HCT116 (cell line): ENCODE results near the gene SLC22A4. TPM values are rescaled to one million over a fixed set of nuclear protein-coding genes. Genes with fewer than 3 reads are reported as not detected.

Experiments
- ATAC-seq: fragments of 200-7000 bp; cut with Tn5 transposase; 2 replicates; pipeline ENCODE4 v1.9.1; 2020; ENCODE audit warnings: mild to moderate bottlenecking, moderate library complexity
- BruUV-seq: library from RNA; stranded (reverse); fragments of 400-500 nt; replicated peaks from 2 replicates; lab custom pipeline; 2021; lab: Mats Ljungman, UMichigan
- CTCF ChIA-PET: fragments of 300-600 bp; sonication (Branson Sonifier 250); formaldehyde crosslinking; loops from one replicate; lab custom pipeline; 2021; ENCODE audit warnings: antibody characterized with exemption; lab: Charles Lee
- POLR2A ChIA-PET: fragments of 300-600, 350-600 bp; sonication (Branson Sonifier 250); formaldehyde crosslinking; loops from one replicate; lab custom pipeline; 2021; ENCODE audit warnings: antibody characterized with exemption; lab: Charles Lee
- RAD21 ChIA-PET, 2 experiments: fragments of 300-600 bp; sonication (Branson Sonifier 250); formaldehyde crosslinking; loops; one replicate each; lab custom pipeline; 2023; ENCODE audit warnings: low total read pairs in 2 of 2; ENCODE audit not compliant: uncharacterized antibody in 2 of 2, unreplicated experiment in 2 of 2, low non-redundant PET in 1 of 2; lab: Charles Lee
- DNase-seq: peaks from one replicate; pipeline ENCODE4 v3.0.0-alpha.2; 2010; ENCODE audit warnings: low read depth, low spot score
- H2AFZ ChIP-seq: fragments of 200-600 bp; shearing (Covaris generic), sonication (generic); 2 replicates; pipeline ENCODE4 v1.6.1; 2017; ENCODE audit warnings: low read depth, mixed run types, mixed read lengths, antibody characterized with exemption, low read length; ENCODE audit not compliant: poor library complexity, severe bottlenecking
- H3K27ac ChIP-seq: 2 replicates; pipeline ENCODE4 v1.5.1; 2012; ENCODE audit warnings: low read depth, low read length
- H3K27me3 ChIP-seq: fragments of 200-600 bp; sonication (generic); 2 replicates; pipeline ENCODE4 v1.6.1; 2016; ENCODE audit warnings: mixed run types, low read length, mixed read lengths; ENCODE audit not compliant: insufficient read depth
- H3K36me3 ChIP-seq, 2 experiments: fragments of 200-500 bp in 1 of 2; fragments of 200-600 bp in 1 of 2; sonication (Bioruptor generic) in 1 of 2; sonication (generic) in 1 of 2; 2 replicates each; pipeline versions ENCODE4 v1.5.1 to v1.6.1; 2014 to 2016; ENCODE audit warnings: low read length in 2 of 2, inconsistent platforms in 1 of 2, mixed read lengths in 1 of 2, mixed run types in 1 of 2; ENCODE audit not compliant: insufficient read depth in 2 of 2, control insufficient read depth in 1 of 2
- H3K4me1 ChIP-seq, 2 experiments: fragments of 200-600 bp in 1 of 2; sonication (generic) in 1 of 2; 2 replicates each; pipeline versions ENCODE4 v1.5.1 to v1.6.1; 2012 to 2017; ENCODE audit warnings: low read length in 2 of 2, inconsistent platforms in 1 of 2, mild to moderate bottlenecking in 1 of 2, mixed read lengths in 1 of 2, mixed run types in 1 of 2, moderate library complexity in 1 of 2; ENCODE audit not compliant: insufficient read depth in 2 of 2, control insufficient read depth in 1 of 2
- H3K4me2 ChIP-seq: fragments of 200-600 bp; sonication (generic); 2 replicates; pipeline ENCODE4 v1.6.1; 2017; ENCODE audit warnings: mixed run types, low read length, mixed read lengths
- H3K4me3 ChIP-seq, 2 experiments: fragments of 200-600 bp in 1 of 2; sonication (generic) in 1 of 2; replicated peaks in 1 of 2; 2 replicates each; pipeline ENCODE4 v1.5.1; 2011 to 2016; ENCODE audit warnings: low read length in 2 of 2, control low read depth in 1 of 2, low read depth in 1 of 2, mild to moderate bottlenecking in 1 of 2, mixed read lengths in 1 of 2, mixed run types in 1 of 2
- H3K79me2 ChIP-seq: fragments of 200-600 bp; sonication (generic); 2 replicates; pipeline ENCODE4 v1.6.1; 2017; ENCODE audit warnings: mild to moderate bottlenecking, mixed run types, low read length, moderate library complexity, mixed read lengths; ENCODE audit not compliant: insufficient read depth
- H3K9ac ChIP-seq: fragments of 200-600 bp; sonication (generic); 2 replicates; pipeline ENCODE4 v1.6.1; 2016; ENCODE audit warnings: low read length, mixed read lengths
- H3K9me2 ChIP-seq: fragments of 200-600 bp; sonication (generic), shearing (Covaris generic); 2 replicates; pipeline ENCODE4 v1.6.1; 2017; ENCODE audit warnings: mixed run types, mild to moderate bottlenecking, moderate library complexity; ENCODE audit not compliant: insufficient read depth
- H3K9me3 ChIP-seq, 2 experiments: fragments of 200-500 bp in 1 of 2; fragments of 200-600 bp in 1 of 2; sonication (Bioruptor generic) in 1 of 2; sonication (generic) in 1 of 2; 2 replicates each; pipeline ENCODE4 v1.6.1; 2014 to 2017; ENCODE audit warnings: low read length in 2 of 2, mixed read lengths in 2 of 2, inconsistent platforms in 1 of 2, low read depth in 1 of 2, mild to moderate bottlenecking in 1 of 2, mixed run types in 1 of 2, moderate library complexity in 1 of 2; ENCODE audit not compliant: control insufficient read depth in 1 of 2, insufficient read depth in 1 of 2
- H4K20me1 ChIP-seq: fragments of 200-600 bp; sonication (generic), shearing (Covaris generic); 2 replicates; pipeline ENCODE4 v1.6.1; 2017; ENCODE audit warnings: mixed run types, mild to moderate bottlenecking, moderate library complexity; ENCODE audit not compliant: insufficient read depth
- CBX3 ChIP-seq: IDR thresholded peaks from 2 replicates; pipeline ENCODE4 v1.6.1; 2012; ENCODE audit warnings: low read depth
- CEBPB ChIP-seq: IDR thresholded peaks from 2 replicates; pipeline ENCODE4 v1.6.1; 2012; ENCODE audit warnings: low read depth
- CTCF ChIP-seq, 3 experiments: fragments of 200-600 bp in 1 of 3; sonication (generic) in 1 of 3; IDR thresholded peaks in 2 of 3; conservative IDR thresholded peaks in 1 of 3; 2 replicates each; pipeline ENCODE4 v1.5.1; 2012 to 2017; ENCODE audit warnings: low read depth in 2 of 3, low read length in 2 of 3, antibody characterized with exemption in 1 of 3, borderline replicate concordance in 1 of 3, control low read depth in 1 of 3, mild to moderate bottlenecking in 1 of 3, mixed read lengths in 1 of 3, mixed run types in 1 of 3, moderate library complexity in 1 of 3; ENCODE audit not compliant: insufficient read depth in 1 of 3
- EGR1 ChIP-seq: IDR thresholded peaks from 2 replicates; pipeline ENCODE4 v1.6.1; 2012; ENCODE audit warnings: low read depth
- ELF1 ChIP-seq: IDR thresholded peaks from 2 replicates; pipeline ENCODE4 v1.6.1; 2012; ENCODE audit warnings: low read depth, borderline replicate concordance
- EZH2 ChIP-seq: fragments of 200-600 bp; sonication (generic); IDR thresholded peaks from 2 replicates; pipeline ENCODE4 v1.6.1; 2017; ENCODE audit warnings: antibody characterized with exemption, mixed run types
- FOSL1 ChIP-seq: IDR thresholded peaks from 2 replicates; pipeline ENCODE4 v1.6.1; 2012; ENCODE audit warnings: low read depth
- JUND ChIP-seq: IDR thresholded peaks from 2 replicates; pipeline ENCODE4 v1.6.1; 2012
- POLR2A ChIP-seq: IDR thresholded peaks from 2 replicates; pipeline ENCODE4 v1.7.0; 2011; ENCODE audit warnings: borderline replicate concordance; ENCODE audit not compliant: insufficient read depth, insufficient read length; ENCODE audit errors: extremely low read depth
- RAD21 ChIP-seq: IDR thresholded peaks from 2 replicates; pipeline ENCODE4 v1.6.1; 2012; ENCODE audit warnings: low read depth, mild to moderate bottlenecking
- REST ChIP-seq: IDR thresholded peaks from 2 replicates; pipeline ENCODE4 v1.6.1; 2012; ENCODE audit warnings: low read depth
- SP1 ChIP-seq: IDR thresholded peaks from 2 replicates; pipeline ENCODE4 v1.6.1; 2012; ENCODE audit warnings: low read depth
- SRF ChIP-seq: IDR thresholded peaks from 2 replicates; pipeline ENCODE4 v1.6.1; 2012; ENCODE audit warnings: low read depth
- TCF7L2 ChIP-seq: IDR thresholded peaks from 2 replicates; pipeline ENCODE4 v1.7.0; 2011; ENCODE audit warnings: borderline replicate concordance, inconsistent platforms; ENCODE audit not compliant: insufficient read depth, insufficient read length; ENCODE audit errors: extremely low read depth
- YY1 ChIP-seq: IDR thresholded peaks from 2 replicates; pipeline ENCODE4 v1.6.1; 2011; ENCODE audit warnings: low read length, low read depth, moderate library complexity, mild to moderate bottlenecking; ENCODE audit not compliant: insufficient replicate concordance; ENCODE audit errors: extremely low read depth
- ZBTB33 ChIP-seq: IDR thresholded peaks from 2 replicates; pipeline ENCODE4 v1.6.1; 2011; ENCODE audit warnings: mild to moderate bottlenecking, low read length, moderate library complexity; ENCODE audit not compliant: insufficient replicate concordance; ENCODE audit errors: extremely low read depth
- ZFX ChIP-seq: fragments of 450-650 bp; IDR thresholded peaks from 2 replicates; pipeline ENCODE4 v1.6.1; 2017
- intact Hi-C: fragments of 100-400 bp; cut with micrococcal nuclease; formaldehyde crosslinking; loops from 2 replicates; pipeline ENCODE4 v1.10.0; 2022
- total RNA-seq: library from RNA; stranded (reverse); gene quantifications from one replicate; pipeline ENCODE4 v1.2.1, GENCODE V29; 2021; ENCODE audit not compliant: unreplicated experiment

SLC22A4 gene
- total RNA-seq, 1 experiment from 2014 or later: 0.59 TPM

GRCh38 chr5:132269635-132270334, 24.4 kb upstream of the SLC22A4 start:
- no TSS peak for BruUV-seq
- ChIA-PET CTCF (no interaction called here), RAD21 (no interaction called here)
- Histone ChIP-seq H3K9me3 (no peaks in the 10 kb centered on the region), H3K79me2 (no peaks in the 10 kb centered on the region), H3K9ac (no peak overlapping the region), H3K9me2 (no peaks in the 10 kb centered on the region), H2AFZ (no peak overlapping the region), H3K36me3 (no peaks in the 10 kb centered on the region), H3K4me2 (no peak overlapping the region), H4K20me1 (no peaks in the 10 kb centered on the region), H3K27me3 (no peaks in the 10 kb centered on the region), H3K27ac (no peak overlapping the region)
- intact Hi-C loops: loop anchor here (10.0 kb wide), 1 partner anchor 205 kb away; the partner anchor contains the start of gene IL3
- ATAC-seq (no peak), DNase-seq (no peak)
- TF ChIP-seq YY1 (no peak), JUND (no peak), SRF (no peak), ZFX (no peak), REST (no peak), EGR1 (no peak), SP1 (no peak), ELF1 (no peak), FOSL1 (no peak), CEBPB (no peak), CTCF (IDR thresholded peaks at IDR 0.05 in 2 of 3, conservative IDR thresholded peaks at IDR 0.05 in 1 of 3; ENCODE audit: borderline replicate concordance in 1 of 3, insufficient read depth in 1 of 3, low read depth in 2 of 3, low read length in 2 of 3) (no peak), EZH2 (no peak), ZBTB33 (no peak), POLR2A (no peak), CBX3 (no peak), RAD21 (no peak), TCF7L2 (no peak)
- TF ChIP-seq, all 23 proteins: peak for 0
- Histone ChIP-seq H3K4me1 (peaks cover 0 to 26% of the 10 kb centered on the region in 2 experiments; a peak in 3 of 4 replicates), H3K4me3 (no peak overlapping the region)
- POLR2A ChIA-PET: no interaction called here
